HG03457 (cell line): Measurements from ENCODE around the gene PLCL1.
A peak's percentile ranks its signal among the peaks of the same experiment; 100 is the strongest.

Source experiments
- ATAC-seq: cut with Tn5 transposase; IDR thresholded peaks from one replicate; pipeline ENCODE4 v1.9.1; 2021; ENCODE audit warnings: moderate number of reproducible peaks; ENCODE audit not compliant: unreplicated experiment

The PLCL1 gene

GRCh38 chr2:197804049-197804757, at the start of gene PLCL1:
Gene PLCL1 (plus strand): TSS chr2:197804593.
- peak; percentile 100 for ATAC-seq

DNA sequence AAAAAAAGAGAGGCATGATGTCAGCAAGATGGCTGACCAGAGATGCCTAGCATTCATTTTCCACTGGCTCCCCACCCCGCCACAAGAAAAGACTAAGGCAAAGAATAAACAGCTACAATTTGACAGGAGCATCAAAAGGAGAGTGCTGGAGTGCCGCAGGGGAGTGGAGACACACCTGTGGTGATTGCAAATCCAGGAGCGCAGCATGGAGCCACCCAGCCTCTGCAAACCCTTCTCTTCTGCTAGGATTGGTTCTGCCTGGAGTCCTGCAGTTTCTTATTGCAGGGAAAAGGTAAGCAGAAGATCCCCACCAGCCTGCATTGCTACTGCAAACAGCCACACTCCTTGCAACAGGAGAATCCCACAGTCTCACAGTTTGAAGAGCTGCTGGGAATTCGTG, 45.4 kb upstream of the PLCL1 start:
- ATAC-seq, result no peak

GRCh38 chr2:197759625-197760292, 44.6 kb upstream of the PLCL1 start:
- no peak for ATAC-seq

DNA sequence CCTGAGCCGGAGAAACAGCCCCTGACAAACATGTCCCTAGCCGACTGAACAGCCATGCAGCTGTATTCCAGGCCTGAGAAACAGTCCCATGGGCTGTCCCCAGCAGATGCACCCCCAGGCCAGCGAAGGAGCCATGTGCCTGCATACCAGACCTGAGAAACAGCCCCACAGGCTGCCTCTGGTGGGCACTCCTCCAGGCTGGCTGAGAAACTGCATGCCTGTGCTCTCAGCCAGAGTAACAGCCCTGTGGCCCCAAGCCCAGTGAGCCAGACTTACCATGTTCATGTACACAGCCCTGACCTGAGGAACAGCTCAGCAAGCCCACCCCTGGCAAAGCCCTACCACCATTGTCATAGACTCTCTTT, 44.1 kb upstream of the PLCL1 start:
- ATAC-seq, result no peak

- no peak for ATAC-seq
These were observed 26.5 kb upstream of the PLCL1 start for GRCh38 chr2:197777823-197778407.

DNA sequence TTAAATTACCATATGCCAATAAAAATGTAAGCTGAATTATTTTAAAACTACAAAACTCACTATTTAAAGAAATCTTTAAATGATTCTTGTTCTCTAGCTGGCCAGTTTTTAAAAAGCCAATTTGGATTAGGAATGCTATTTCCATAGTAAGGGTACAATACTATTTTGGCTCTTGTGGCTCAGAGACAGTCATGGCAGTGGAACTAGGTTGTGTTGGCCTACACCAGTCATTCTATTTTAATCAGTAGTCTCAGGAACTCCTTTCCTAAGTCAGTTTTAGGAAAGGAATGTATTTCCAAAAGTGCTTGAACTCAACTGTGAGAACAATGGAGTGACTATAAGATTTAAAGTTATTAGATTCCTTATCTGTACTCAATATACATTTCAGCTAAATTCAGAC, 25.1 kb upstream of the PLCL1 start:
- ATAC-seq, result no peak

- no peak for ATAC-seq
These were observed 22.3 kb upstream of the PLCL1 start for GRCh38 chr2:197782126-197782525.

DNA sequence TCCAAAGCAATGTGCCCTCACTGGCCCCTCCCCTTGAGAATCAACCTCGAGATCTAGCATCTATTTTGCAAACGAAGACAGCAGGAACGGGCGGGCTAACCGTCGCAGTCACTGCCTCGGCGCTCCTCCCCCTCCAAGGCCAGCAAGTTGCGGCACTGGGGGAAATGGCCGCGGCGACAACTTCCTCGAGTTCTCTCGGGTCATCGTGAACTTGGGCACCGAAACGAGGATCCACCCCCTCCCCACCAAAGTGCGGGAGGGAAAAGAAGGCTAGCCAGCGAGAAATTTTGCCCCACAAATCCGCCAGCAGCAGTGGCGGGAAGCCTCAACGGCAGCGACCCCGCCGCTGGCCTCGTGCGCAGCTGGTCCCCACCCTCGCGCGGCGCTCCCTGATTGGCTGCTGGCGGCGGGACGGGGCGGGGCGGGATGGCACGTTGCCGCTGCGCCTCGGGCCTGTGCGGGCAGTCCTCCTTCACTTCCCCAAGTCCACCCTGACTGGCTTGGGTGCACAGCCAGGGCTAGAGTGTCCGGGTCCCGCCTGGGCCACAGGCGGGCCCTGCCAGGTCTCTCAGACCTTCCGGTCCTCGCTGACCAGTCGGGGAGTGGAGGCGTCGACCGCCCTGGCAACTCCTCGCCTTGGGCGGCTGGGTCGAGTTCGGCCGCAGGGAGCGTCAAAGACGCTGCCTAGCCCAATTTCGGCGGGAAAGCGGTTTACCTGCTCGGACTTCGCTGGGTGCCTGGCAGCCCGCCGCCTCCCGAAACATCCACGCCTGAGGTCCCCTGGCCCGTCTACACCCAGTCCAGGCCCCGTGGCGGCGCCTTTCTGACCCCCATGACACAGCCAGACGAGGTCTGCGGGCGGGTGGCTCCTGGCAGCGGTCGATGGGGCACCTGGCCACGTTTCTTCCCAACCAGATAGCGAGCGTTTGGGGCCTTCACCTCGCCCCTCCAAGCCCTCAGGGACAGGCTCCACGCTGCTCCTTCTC, 19.1 kb upstream of the PLCL1 start, which contains the start of gene BOLL:
Gene BOLL (minus strand): TSS at position 364 of the 986 bp plus-strand sequence. CDS start 3,469 bp downstream, outside the sequence.
- no peak for ATAC-seq

- no peak for ATAC-seq
These were observed 18.1 kb upstream of the PLCL1 start for GRCh38 chr2:197786010-197786877.

- ATAC-seq, result no peak
These were observed 10.9 kb upstream of the PLCL1 start for GRCh38 chr2:197793456-197793855.

DNA sequence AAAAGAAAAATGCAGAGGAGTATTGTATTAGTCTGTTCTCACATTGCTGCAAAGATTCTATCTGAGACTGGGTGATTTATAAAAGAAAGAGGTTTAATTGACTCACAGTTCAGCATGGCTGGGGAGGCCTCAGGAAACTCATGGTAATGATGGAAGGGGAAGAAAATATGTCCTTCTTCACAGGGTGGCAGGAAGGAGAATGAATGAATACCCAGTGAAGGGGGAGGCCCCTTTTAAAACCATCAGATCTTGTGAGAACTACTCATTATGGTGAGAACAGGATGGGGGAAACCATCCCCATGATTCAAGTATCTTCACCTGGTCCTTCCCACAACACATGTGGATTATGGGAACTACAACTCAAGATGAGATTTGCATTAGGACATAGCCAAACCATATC, 9.1 kb upstream of the PLCL1 start:
- no peak for ATAC-seq

GRCh38 chr2:197798187-197798586, 6.2 kb upstream of the PLCL1 start:
- ATAC-seq, result no peak

DNA sequence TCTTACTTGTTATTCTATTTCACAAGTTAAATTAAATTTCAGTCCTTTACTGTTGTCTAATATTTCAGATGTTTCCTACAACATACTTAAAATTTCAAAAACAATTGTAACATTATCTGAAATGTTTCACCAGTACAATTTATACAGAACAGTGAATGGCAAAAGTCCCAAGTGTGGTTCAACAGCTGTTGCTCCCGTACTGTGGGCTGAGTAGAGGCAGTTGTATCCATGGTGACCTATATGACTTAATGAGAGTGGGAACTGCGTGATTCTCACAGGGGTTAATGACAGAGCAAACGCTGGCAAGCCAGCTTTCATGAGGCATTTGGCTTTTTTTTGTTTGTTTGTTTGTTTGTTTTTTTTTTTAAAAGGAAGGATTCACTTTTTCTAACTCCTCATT, 5.3 kb upstream of the PLCL1 start:
- ATAC-seq, result no peak

- no peak for ATAC-seq
These were observed 4.3 kb upstream of the PLCL1 start for GRCh38 chr2:197800091-197800490.

GRCh38 chr2:197801033-197801432, 3.4 kb upstream of the PLCL1 start:
- ATAC-seq, result no peak

GRCh38 chr2:197803033-197803444, 1.4 kb upstream of the PLCL1 start:
- ATAC-seq, result no peak

GRCh38 chr2:197804758-197805714, 643 bp downstream of the PLCL1 start:
- ATAC-seq, result peak; percentile 17

DNA sequence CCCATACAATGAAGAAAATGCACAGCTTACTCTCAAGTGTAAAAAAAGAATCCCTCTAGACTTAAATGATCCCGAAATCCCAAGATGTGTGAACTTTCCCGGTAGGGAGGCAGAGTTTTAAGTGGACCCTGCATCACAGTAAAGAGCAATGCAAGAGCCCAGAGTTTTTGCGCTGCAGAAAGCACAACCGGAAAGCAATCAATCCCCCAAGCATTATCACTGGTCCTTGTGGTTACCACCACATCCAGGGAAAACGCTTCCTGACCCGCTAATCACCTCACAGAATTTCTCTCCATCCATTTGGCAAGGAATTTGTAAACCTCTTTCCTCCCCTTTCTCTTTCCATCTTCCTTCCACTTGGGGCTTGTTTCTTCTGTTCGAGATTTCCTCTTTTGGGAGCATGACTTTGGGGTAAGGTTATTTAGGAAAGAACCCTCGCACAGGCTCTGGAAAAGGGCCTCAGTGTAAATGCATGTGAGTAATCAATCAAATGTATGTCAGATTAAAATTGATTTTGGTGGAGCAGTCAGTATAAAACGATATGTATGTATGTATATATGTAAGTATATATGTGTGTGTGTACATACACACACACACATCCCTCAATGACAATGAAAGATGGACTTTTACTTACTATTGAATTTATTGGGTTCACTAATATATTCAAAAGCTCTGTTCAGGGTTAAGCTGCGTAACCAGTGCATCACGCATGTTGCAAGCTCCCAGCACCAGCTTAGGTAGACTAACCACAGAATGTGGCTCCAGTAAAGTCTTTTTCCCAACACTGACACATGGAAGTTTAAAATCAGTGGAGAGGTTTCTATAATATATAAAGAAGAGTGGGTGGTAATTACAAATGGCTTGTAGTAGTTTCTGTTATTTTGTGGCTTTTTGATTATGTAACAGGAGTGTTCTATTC, 1.6 kb downstream of the PLCL1 start:
- no peak for ATAC-seq
